GM23338 (cell line): Measurements from ENCODE around the gene COX7B2.

Experiments
- CREB1 ChIP-seq: fragments of 250-450 bp; sonication (Bioruptor Pico); IDR thresholded peaks from 2 replicates; pipeline ENCODE4 v1.5.0; 2020; ENCODE audit warnings: low read depth, mild to moderate bottlenecking, moderate library complexity
- CTCF ChIP-seq, 2 experiments: fragments of 200-600 bp in 1 of 2; sonication (generic) in 1 of 2; conservative IDR thresholded peaks; 2 replicates each; pipeline versions ENCODE4 v1.5.1 to v1.6.1; 2016 to 2017; ENCODE audit warnings: antibody characterized with exemption in 2 of 2, low read depth in 2 of 2, mild to moderate bottlenecking in 2 of 2, moderate library complexity in 1 of 2
- EZH2 ChIP-seq: fragments of 200-600 bp; sonication (generic); IDR thresholded peaks from one replicate; pipeline ENCODE4 v1.8.0; 2017; ENCODE audit warnings: antibody characterized with exemption, mild to moderate bottlenecking, low read depth; ENCODE audit not compliant: unreplicated experiment
- EZH2phosphoT487 ChIP-seq: fragments of 200-600 bp; sonication (generic); IDR thresholded peaks from one replicate; pipeline ENCODE4 v1.8.1; 2018; ENCODE audit warnings: antibody characterized with exemption; ENCODE audit not compliant: unreplicated experiment
- JUNB ChIP-seq: IDR thresholded peaks from one replicate; pipeline ENCODE4 v1.6.1; 2016; ENCODE audit warnings: antibody characterized with exemption; ENCODE audit not compliant: unreplicated experiment
- POLR2AphosphoS5 ChIP-seq: IDR thresholded peaks from 2 replicates; pipeline ENCODE4 v1.6.1; 2016; ENCODE audit warnings: antibody characterized with exemption, low read depth
- REST ChIP-seq: IDR thresholded peaks from one replicate; pipeline ENCODE4 v1.6.1; 2018; ENCODE audit warnings: antibody characterized with exemption; ENCODE audit not compliant: unreplicated experiment
- STAT1 ChIP-seq: IDR thresholded peaks from one replicate; pipeline ENCODE4 v1.6.1; 2016; ENCODE audit warnings: antibody characterized with exemption; ENCODE audit not compliant: unreplicated experiment
- ZNF331 ChIP-seq: fragments of 250-450 bp; sonication (Bioruptor Pico); IDR thresholded peaks from 2 replicates; pipeline ENCODE4 v1.5.0; 2020; ENCODE audit warnings: low read depth, mild to moderate bottlenecking, moderate library complexity

- TF ChIP-seq CTCF (conservative IDR thresholded peaks at IDR 0.05; ENCODE audit: low read depth in 2 of 2) = no peak
- no peak for TF ChIP-seq CREB1 (CRISPR knock-in tag)
- TF ChIP-seq EZH2 = no peak
- no peak for TF ChIP-seq POLR2AphosphoS5
- no peak for TF ChIP-seq REST
- no peak for TF ChIP-seq EZH2phosphoT487
- no peak for TF ChIP-seq JUNB
- no peak for TF ChIP-seq STAT1
- TF ChIP-seq ZNF331 = no peak
These were observed 44.5 kb upstream of the COX7B2 start for GRCh38 chr4:46953564-46953963.
